Mesenchymal stem cell (in vitro differentiated cells and primary cell): ENCODE data around the gene MRPS23.

ENCODE experiments used
- DNase-seq: peaks from one replicate; pipeline ENCODE4 v3.0.0-alpha.2; 2013
- H2AFZ ChIP-seq: one replicate; pipeline ENCODE4 v1.6.1; 2013; ENCODE audit warnings: low read depth, mild to moderate bottlenecking, control low read depth, inconsistent platforms, low read length, moderate library complexity
- H2AK5ac ChIP-seq: 2 replicates; pipeline ENCODE4 v1.6.1; 2013; ENCODE audit warnings: low read length, moderate library complexity, mild to moderate bottlenecking, inconsistent platforms; ENCODE audit not compliant: severe bottlenecking
- H2BK120ac ChIP-seq: one replicate; pipeline ENCODE4 v1.6.1; 2013; ENCODE audit warnings: low read depth, mild to moderate bottlenecking, inconsistent platforms, low read length, moderate library complexity
- H2BK12ac ChIP-seq, 2 experiments: one replicate each; pipeline ENCODE4 v1.6.1; 2013; ENCODE audit warnings: inconsistent platforms in 2 of 2, low read length in 2 of 2, mild to moderate bottlenecking in 2 of 2, moderate library complexity in 2 of 2, control low read depth in 1 of 2
- H2BK15ac ChIP-seq: one replicate; pipeline ENCODE4 v1.6.1; 2013; ENCODE audit warnings: mild to moderate bottlenecking, low read depth, inconsistent platforms; ENCODE audit not compliant: poor library complexity, severe bottlenecking
- H2BK5ac ChIP-seq: 2 replicates; pipeline ENCODE4 v1.6.1; 2013; ENCODE audit warnings: low read depth, mild to moderate bottlenecking, low read length, control low read depth, inconsistent platforms; ENCODE audit not compliant: poor library complexity, severe bottlenecking
- H3K14ac ChIP-seq, 2 experiments: one replicate each; pipeline ENCODE4 v1.6.1; 2013; ENCODE audit warnings: inconsistent platforms in 2 of 2, low read length in 2 of 2, control low read depth in 1 of 2, mild to moderate bottlenecking in 1 of 2, moderate library complexity in 1 of 2
- H3K18ac ChIP-seq, 2 experiments: one replicate each; pipeline ENCODE4 v1.6.1; 2013; ENCODE audit warnings: inconsistent platforms in 2 of 2, low read length in 2 of 2, control low read depth in 1 of 2, low read depth in 1 of 2, mild to moderate bottlenecking in 1 of 2
- H3K23ac ChIP-seq, 2 experiments: one replicate each; pipeline ENCODE4 v1.6.1; 2013; ENCODE audit warnings: inconsistent platforms in 2 of 2, low read length in 2 of 2, mild to moderate bottlenecking in 2 of 2, moderate library complexity in 2 of 2, control low read depth in 1 of 2
- H3K27ac ChIP-seq: 2 replicates; pipeline ENCODE4 v1.5.1; 2013; ENCODE audit warnings: mild to moderate bottlenecking, moderate library complexity, low read length, control low read depth, inconsistent platforms; ENCODE audit not compliant: poor library complexity, severe bottlenecking
- H3K27me3 ChIP-seq, 2 experiments: 2 replicates each; pipeline versions ENCODE4 v1.6.1 to v1.7.0; 2013; ENCODE audit warnings: low read length in 2 of 2, mild to moderate bottlenecking in 2 of 2, moderate library complexity in 2 of 2, control low read depth in 1 of 2, inconsistent platforms in 1 of 2; ENCODE audit not compliant: control insufficient read depth in 1 of 2, insufficient read depth in 1 of 2
- H3K36me3 ChIP-seq, 2 experiments: 2 replicates each; pipeline versions ENCODE4 v1.6.1 to v1.7.0; 2013; ENCODE audit warnings: low read length in 2 of 2, control low read depth in 1 of 2, inconsistent platforms in 1 of 2, low read depth in 1 of 2, mild to moderate bottlenecking in 1 of 2; ENCODE audit not compliant: insufficient read depth in 2 of 2, control insufficient read depth in 1 of 2
- H3K4ac ChIP-seq, 2 experiments: one replicate each; pipeline ENCODE4 v1.6.1; 2013; ENCODE audit warnings: inconsistent platforms in 2 of 2, low read length in 2 of 2, mild to moderate bottlenecking in 2 of 2, moderate library complexity in 2 of 2, control low read depth in 1 of 2, low read depth in 1 of 2
- H3K4me1 ChIP-seq: 2 replicates; pipeline ENCODE4 v1.6.1; 2013; ENCODE audit warnings: low read depth, low read length, control low read depth; ENCODE audit not compliant: control insufficient read depth, insufficient read depth
- H3K4me2 ChIP-seq: 2 replicates; pipeline ENCODE4 v1.6.1; 2013; ENCODE audit warnings: low read length, mild to moderate bottlenecking, inconsistent platforms; ENCODE audit not compliant: poor library complexity, severe bottlenecking
- H3K4me3 ChIP-seq, 2 experiments: 2 replicates each; pipeline versions ENCODE4 v1.5.1 to v1.7.0; 2013; ENCODE audit warnings: low read length in 2 of 2, mild to moderate bottlenecking in 2 of 2, control low read depth in 1 of 2, low read depth in 1 of 2; ENCODE audit not compliant: insufficient read depth in 1 of 2
- H3K79me1 ChIP-seq: replicated peaks from 2 replicates; pipeline ENCODE4 v1.6.1; 2013; ENCODE audit warnings: mild to moderate bottlenecking, control low read depth, low read length, inconsistent platforms; ENCODE audit not compliant: poor library complexity, severe bottlenecking
- H3K9ac ChIP-seq: 2 replicates; pipeline ENCODE4 v1.7.0; 2013; ENCODE audit warnings: mild to moderate bottlenecking, low read length, moderate library complexity
- H3K9me3 ChIP-seq: 2 replicates; pipeline ENCODE4 v1.7.0; 2013; ENCODE audit warnings: mild to moderate bottlenecking, low read length; ENCODE audit not compliant: control insufficient read depth
- H4K8ac ChIP-seq: one replicate; pipeline ENCODE4 v1.6.1; 2013; ENCODE audit warnings: inconsistent platforms, mild to moderate bottlenecking, low read length, moderate library complexity
- H4K91ac ChIP-seq: one replicate; pipeline ENCODE4 v1.6.1; 2013; ENCODE audit warnings: mild to moderate bottlenecking, low read length, inconsistent platforms
- WGBS: methylation state at CpG from one replicate; pipeline ENCODE4 v1.1.7; 2013; ENCODE audit warnings: mixed read lengths; 5-methylcytosine and 5-hydroxymethylcytosine counted together

The MRPS23 gene

DNA sequence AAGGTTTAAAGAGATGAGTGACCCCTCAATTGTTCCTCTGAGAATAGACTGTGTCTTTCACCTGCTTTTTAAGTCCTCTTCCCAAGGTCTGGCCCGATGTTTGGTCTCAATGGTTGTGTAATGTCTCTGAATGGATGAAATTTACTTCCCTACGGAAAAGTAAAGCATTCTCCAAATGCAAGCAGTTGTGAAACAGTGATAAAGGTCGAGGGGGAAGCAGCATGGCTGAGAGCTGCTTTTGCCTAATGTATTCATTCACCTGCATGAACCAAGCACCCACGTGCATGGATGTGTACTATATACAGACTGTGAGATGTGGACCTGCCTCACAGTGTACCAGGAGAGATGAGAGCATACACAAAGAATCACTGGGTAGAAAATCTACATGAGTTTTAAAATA lies 11.4 kb downstream of the MRPS23 start:
- Histone ChIP-seq H2BK15ac (no peak overlapping the region), H3K27me3 (no peaks in the 10 kb centered on the region), H3K4me1 (peaks cover 6% of the 10 kb centered on the region), H3K18ac (no peak overlapping the region), H3K23ac (no peak overlapping the region), H3K36me3 (peaks cover 17 to 48% of the 10 kb centered on the region in 2 experiments), H2BK12ac (no peak overlapping the region), H3K9ac (no peak overlapping the region), H3K27ac (no peak overlapping the region), H2AFZ (no peak overlapping the region), H2AK5ac (no peak overlapping the region), H4K91ac (no peak overlapping the region), H2BK120ac (no peak overlapping the region), H3K14ac (no peak overlapping the region), H2BK5ac (no peak overlapping the region), H3K4ac (no peak overlapping the region), H3K79me1 (peaks cover 21% of the 10 kb centered on the region), H3K4me3 (no peak overlapping the region), H3K4me2 (no peak overlapping the region), H4K8ac (no peak overlapping the region), H3K9me3 (no peaks in the 10 kb centered on the region)
- 83% methylated on average over 4 of the region's 4 CpGs for WGBS
- DNase-seq, result no peak

DNA sequence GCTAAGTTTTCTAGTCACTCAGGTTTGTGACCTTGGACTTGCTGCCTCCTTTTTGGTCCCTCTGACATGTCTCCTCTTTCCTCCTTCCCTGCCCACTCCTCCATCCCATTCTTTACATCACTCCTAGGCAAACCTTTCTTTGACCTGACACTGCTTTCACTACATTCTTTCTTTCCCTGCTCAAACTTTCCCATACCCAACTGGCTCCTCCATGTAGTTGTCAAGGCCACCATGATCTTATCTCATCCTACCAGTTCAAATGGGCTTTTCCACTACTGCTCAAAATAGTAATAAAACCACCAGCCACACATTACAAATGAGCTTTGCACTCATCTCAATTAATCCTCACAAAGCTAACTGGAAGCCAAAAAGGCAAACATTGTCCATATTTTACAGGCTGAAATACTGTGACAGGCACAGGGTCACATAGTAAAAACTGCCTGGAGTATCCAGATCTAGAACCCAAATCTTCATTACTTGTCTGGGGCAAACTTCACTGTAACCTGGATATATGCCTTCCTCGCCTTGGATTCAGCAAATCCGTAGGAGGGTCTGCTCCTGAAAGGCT lies 14.4 kb downstream of the MRPS23 start:
- peaks cover 0 to 6% of the 10 kb centered on the region in 2 experiments for H3K27me3 ChIP-seq
- no peak overlapping the region for H3K14ac ChIP-seq
- H3K4ac ChIP-seq, result no peak overlapping the region
- H2AK5ac ChIP-seq, result no peak overlapping the region
- no peaks in the 10 kb centered on the region for H3K9me3 ChIP-seq
- peaks cover 6% of the 10 kb centered on the region for H3K79me1 ChIP-seq
- no peak overlapping the region for H3K9ac ChIP-seq
- no CpG with 5 or more reads among the region's 2 CpGs for WGBS
- H2BK5ac ChIP-seq, result no peak overlapping the region
- H3K23ac ChIP-seq, result no peak overlapping the region
- no peak overlapping the region for H3K18ac ChIP-seq
- no peak overlapping the region for H3K4me2 ChIP-seq
- H3K36me3 ChIP-seq, result peaks cover 17 to 27% of the 10 kb centered on the region in 2 experiments
- peaks cover 10% of the 10 kb centered on the region for H3K4me1 ChIP-seq
- no peak overlapping the region for H2BK15ac ChIP-seq
- H2BK12ac ChIP-seq, result no peak overlapping the region
- H4K91ac ChIP-seq, result no peak overlapping the region
- H3K4me3 ChIP-seq, result no peak overlapping the region
- no peak overlapping the region for H3K27ac ChIP-seq
- H2AFZ ChIP-seq, result no peak overlapping the region
- no peak for DNase-seq
- no peak overlapping the region for H2BK120ac ChIP-seq
- H4K8ac ChIP-seq, result no peak overlapping the region

DNA sequence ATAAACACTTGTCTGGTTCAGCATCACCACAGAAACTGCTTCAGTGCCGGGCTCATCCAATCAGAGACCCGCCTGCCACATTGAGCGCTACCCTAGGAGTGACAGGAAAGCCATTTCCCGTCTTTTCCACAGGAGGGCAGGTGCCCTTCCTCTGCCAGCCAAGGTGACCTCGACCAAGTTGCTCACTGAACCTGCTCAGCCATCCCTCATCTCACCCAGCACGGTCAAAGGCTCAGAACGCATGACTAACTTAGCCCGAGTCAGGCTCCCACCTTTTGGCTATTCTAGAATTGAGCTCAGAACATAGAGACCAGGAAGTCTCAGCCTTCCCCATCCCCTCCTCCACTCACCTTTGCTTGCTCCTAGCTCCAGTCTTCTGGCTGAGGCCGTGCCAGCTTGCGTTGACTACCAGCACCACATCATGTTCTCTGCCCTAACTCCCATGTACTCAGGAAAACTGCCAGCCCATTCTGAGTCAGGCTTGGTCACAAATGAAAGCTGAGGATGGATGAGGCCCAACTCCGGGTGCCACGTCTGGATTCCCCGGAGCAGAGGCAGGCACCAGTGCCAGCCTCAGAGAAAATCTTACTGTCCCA lies 15.6 kb downstream of the MRPS23 start:
- peak overlapping the region; percentile 7 for H3K9ac ChIP-seq
- no peak overlapping the region for H3K14ac ChIP-seq
- no peak overlapping the region for H2AFZ ChIP-seq
- no peak overlapping the region for H4K8ac ChIP-seq
- DNase-seq, result no peak
- H2BK5ac ChIP-seq, result no peak overlapping the region
- H3K18ac ChIP-seq, result no peak overlapping the region
- H3K79me1 ChIP-seq, result peaks cover 5% of the 10 kb centered on the region
- H2BK120ac ChIP-seq, result no peak overlapping the region
- H3K27ac ChIP-seq, result no peak overlapping the region
- no peak overlapping the region for H2BK12ac ChIP-seq
- H3K9me3 ChIP-seq, result no peaks in the 10 kb centered on the region
- H3K4ac ChIP-seq, result no peak overlapping the region
- H3K4me3 ChIP-seq, result no peak overlapping the region
- no peak overlapping the region for H2BK15ac ChIP-seq
- 85% methylated on average over 13 of the region's 13 CpGs for WGBS
- H3K4me1 ChIP-seq, result peaks cover 10% of the 10 kb centered on the region
- H3K4me2 ChIP-seq, result no peak overlapping the region
- peaks cover 14 to 17% of the 10 kb centered on the region in 2 experiments for H3K36me3 ChIP-seq
- H2AK5ac ChIP-seq, result no peak overlapping the region
- H3K23ac ChIP-seq, result no peak overlapping the region
- no peak overlapping the region for H4K91ac ChIP-seq
- H3K27me3 ChIP-seq, result peaks cover 0 to 11% of the 10 kb centered on the region in 2 experiments

DNA sequence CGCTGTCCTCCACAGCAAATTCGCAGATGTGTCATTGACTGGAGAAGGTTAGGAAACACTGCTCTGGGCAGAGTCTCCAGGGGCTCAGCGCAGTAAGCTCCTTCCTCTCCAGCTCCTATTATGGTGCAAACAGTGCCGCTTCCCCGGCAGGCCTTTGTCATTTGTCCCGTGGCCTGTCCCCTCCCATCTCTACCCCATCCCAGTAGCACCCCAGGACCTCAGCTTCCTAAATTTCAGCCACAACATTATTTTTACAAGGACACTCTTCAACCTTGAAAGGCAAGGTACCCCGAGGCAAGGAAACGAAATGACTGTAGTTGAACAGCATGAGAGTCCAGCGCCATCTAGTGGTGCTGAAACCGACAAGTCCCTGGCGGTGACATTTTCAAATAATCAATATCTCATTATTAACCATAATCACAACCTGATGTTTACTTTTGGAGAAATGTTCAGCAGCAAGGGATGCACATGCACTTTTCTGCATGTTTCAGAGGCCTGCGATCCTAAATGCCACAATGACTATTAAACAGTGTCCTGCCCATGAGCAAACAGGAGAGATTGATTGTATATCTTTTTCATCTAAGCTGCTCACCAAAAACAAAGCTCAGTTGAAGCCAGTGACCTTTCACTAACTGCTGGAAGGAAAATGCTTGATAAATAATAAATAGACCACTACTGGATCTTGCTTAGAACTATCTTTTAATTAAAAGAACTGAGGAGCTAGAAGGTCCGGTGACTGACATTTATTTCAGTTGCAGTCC lies 16.5 kb downstream of the MRPS23 start:
- no peak overlapping the region for H4K8ac ChIP-seq
- peaks cover under 1% of the 10 kb centered on the region for H3K79me1 ChIP-seq
- peaks cover 3 to 13% of the 10 kb centered on the region in 2 experiments for H3K27me3 ChIP-seq
- no peak overlapping the region for H3K14ac ChIP-seq
- H3K18ac ChIP-seq, result no peak overlapping the region
- no peak overlapping the region for H3K23ac ChIP-seq
- no peak overlapping the region for H2BK5ac ChIP-seq
- no peak overlapping the region for H2AFZ ChIP-seq
- no peak overlapping the region for H3K27ac ChIP-seq
- H3K4me1 ChIP-seq, result peaks cover 10% of the 10 kb centered on the region
- no peak overlapping the region for H2AK5ac ChIP-seq
- H3K4me3 ChIP-seq, result peak overlapping the region; percentile 11 to 72
- H3K9ac ChIP-seq, result peak overlapping the region; percentile 54
- no peak overlapping the region for H2BK120ac ChIP-seq
- H4K91ac ChIP-seq, result no peak overlapping the region
- no peaks in the 10 kb centered on the region for H3K9me3 ChIP-seq
- no peak overlapping the region for H2BK15ac ChIP-seq
- WGBS, result 8% methylated on average over 13 of the region's 13 CpGs
- H3K36me3 ChIP-seq, result peaks cover 6 to 8% of the 10 kb centered on the region in 2 experiments
- peak overlapping the region; percentile 83 for H3K4me2 ChIP-seq
- H2BK12ac ChIP-seq, result no peak overlapping the region
- DNase-seq, result peak; percentile 88
- H3K4ac ChIP-seq, result no peak overlapping the region
